SK-N-SH (cell line): ENCODE measurements around the gene RFX4. TPM values are rescaled to one million over a fixed set of nuclear protein-coding genes. Genes with fewer than 3 reads are reported as not detected.

Source experiments
- CTCF ChIA-PET: fragments of 300-600, 350-600 bp; formaldehyde crosslinking; extraction: SDS; loops from one replicate; lab custom pipeline; 2021; lab: Yijun Ruan, JAX
- POLR2A ChIA-PET: fragments of 350-600 bp; sonication (Branson Sonifier 250); formaldehyde crosslinking; extraction: SDS; loops from one replicate; lab custom pipeline; 2020; ENCODE audit warnings: antibody characterized with exemption, inconsistent platforms; lab: Yijun Ruan, JAX
- DNase-seq: peaks from one replicate; pipeline ENCODE4 v3.0.0; 2012
- H2AFZ ChIP-seq: fragments of 200-600 bp; sonication (generic); 2 replicates; pipeline ENCODE4 v1.8.1; 2016; ENCODE audit warnings: antibody characterized with exemption, mild to moderate bottlenecking, low read depth
- H3F3A ChIP-seq: fragments of 200-600 bp; sonication (generic); replicated peaks from 2 replicates; pipeline ENCODE3; 2016; ENCODE audit warnings: antibody characterized with exemption, mild to moderate bottlenecking; ENCODE audit not compliant: insufficient read depth
- H3K27ac ChIP-seq, 2 experiments: fragments of 200-500 bp in 1 of 2; fragments of 200-600 bp in 1 of 2; sonication (Bioruptor generic) in 1 of 2; sonication (generic), shearing (Covaris generic) in 1 of 2; 2 replicates each; pipeline versions ENCODE4 v1.5.1 to v1.6.1; 2014 to 2016; ENCODE audit warnings: low read depth in 2 of 2, inconsistent platforms in 1 of 2, low read length in 1 of 2, mild to moderate bottlenecking in 1 of 2, mixed read lengths in 1 of 2
- H3K27me3 ChIP-seq: fragments of 200-600 bp; sonication (generic), shearing (Covaris generic); 2 replicates; pipeline ENCODE4 v1.6.1; 2016; ENCODE audit warnings: mixed run types; ENCODE audit not compliant: insufficient read depth
- H3K36me3 ChIP-seq, 2 experiments: fragments of 200-500 bp in 1 of 2; fragments of 200-600 bp in 1 of 2; sonication (Bioruptor generic) in 1 of 2; sonication (generic) in 1 of 2; replicated peaks in 1 of 2; 2 replicates each; pipeline versions ENCODE3 to v1.5.1; 2014 to 2016; ENCODE audit warnings: low read length in 1 of 2, mild to moderate bottlenecking in 1 of 2; ENCODE audit not compliant: insufficient read depth in 2 of 2, control insufficient read depth in 1 of 2
- H3K4me1 ChIP-seq, 2 experiments: fragments of 200-500 bp in 1 of 2; fragments of 200-600 bp in 1 of 2; sonication (Bioruptor generic) in 1 of 2; sonication (generic), shearing (Covaris generic) in 1 of 2; 2 replicates each; pipeline versions ENCODE4 v1.5.1 to v1.6.1; 2014 to 2016; ENCODE audit warnings: low read depth in 1 of 2, low read length in 1 of 2, mixed run types in 1 of 2; ENCODE audit not compliant: insufficient read depth in 2 of 2, control insufficient read depth in 1 of 2
- H3K4me2 ChIP-seq: fragments of 200-600 bp; sonication (generic), shearing (Covaris generic); 2 replicates; pipeline ENCODE4 v1.6.1; 2017; ENCODE audit warnings: mixed run types
- H3K4me3 ChIP-seq, 2 experiments: fragments of 200-500 bp in 1 of 2; fragments of 200-600 bp in 1 of 2; sonication (Bioruptor generic) in 1 of 2; sonication (generic), shearing (Covaris generic) in 1 of 2; 2 replicates each; pipeline versions ENCODE4 v1.5.1 to v1.8.1; 2014 to 2016; ENCODE audit warnings: low read depth in 2 of 2, inconsistent platforms in 1 of 2, low read length in 1 of 2, mild to moderate bottlenecking in 1 of 2, mixed read lengths in 1 of 2, moderate library complexity in 1 of 2
- H3K79me2 ChIP-seq: fragments of 200-600 bp; sonication (generic); 2 replicates; pipeline ENCODE4 v1.8.1; 2017; ENCODE audit warnings: mild to moderate bottlenecking; ENCODE audit not compliant: insufficient read depth
- H3K9ac ChIP-seq: fragments of 200-600 bp; sonication (generic); 2 replicates; pipeline ENCODE4 v1.6.1; 2017; ENCODE audit warnings: mixed run types
- H3K9me2 ChIP-seq: fragments of 200-600 bp; sonication (generic); 2 replicates; pipeline ENCODE4 v1.6.1; 2017; ENCODE audit warnings: mixed run types
- H3K9me3 ChIP-seq: fragments of 200-600 bp; sonication (generic); 2 replicates; pipeline ENCODE4 v1.6.1; 2017; ENCODE audit warnings: mixed run types, mild to moderate bottlenecking, moderate library complexity
- H4K20me1 ChIP-seq: fragments of 200-600 bp; sonication (generic); 2 replicates; pipeline ENCODE4 v1.6.1; 2017; ENCODE audit warnings: mild to moderate bottlenecking, mixed run types; ENCODE audit not compliant: insufficient read depth
- CTCF ChIP-seq: fragments of 200-600 bp; sonication (generic); IDR thresholded peaks from 2 replicates; pipeline ENCODE4 v1.6.1; 2017; ENCODE audit warnings: antibody characterized with exemption, mild to moderate bottlenecking, moderate library complexity
- ELF1 ChIP-seq: IDR thresholded peaks from 2 replicates; pipeline ENCODE4 v1.4.0; 2012
- EZH2phosphoT487 ChIP-seq: fragments of 200-600 bp; sonication (generic); IDR thresholded peaks from 2 replicates; pipeline ENCODE4 v1.6.1; 2017; ENCODE audit warnings: low read depth, mixed run types, mild to moderate bottlenecking, antibody characterized with exemption, moderate library complexity, borderline replicate concordance
- IRF3 ChIP-seq: fragments of 150-350 bp; IDR thresholded peaks from 2 replicates; pipeline ENCODE4 v1.6.1; 2016; ENCODE audit warnings: mild to moderate bottlenecking, low read depth, low read length
- MEF2A ChIP-seq: IDR thresholded peaks from 2 replicates; pipeline ENCODE4 v1.4.0; 2012; ENCODE audit warnings: low read depth, borderline replicate concordance
- MXI1 ChIP-seq: IDR thresholded peaks from 2 replicates; pipeline ENCODE4 v1.6.1; 2012; ENCODE audit warnings: mild to moderate bottlenecking, low read depth, low read length, improper control_type of control experiment
- PBX3 ChIP-seq: IDR thresholded peaks from 2 replicates; pipeline ENCODE4; 2012
- RAD21 ChIP-seq: IDR thresholded peaks from 2 replicates; pipeline ENCODE4 v1.6.1; 2012; ENCODE audit warnings: mild to moderate bottlenecking, low read length
- RCOR1 ChIP-seq: fragments of 150-350 bp; IDR thresholded peaks from 2 replicates; pipeline ENCODE4 v1.6.1; 2017; ENCODE audit warnings: antibody characterized with exemption, low read length
- REST ChIP-seq: IDR thresholded peaks from 2 replicates; pipeline ENCODE4 v1.6.1; 2012; ENCODE audit warnings: mild to moderate bottlenecking, low read depth, low read length, moderate library complexity
- RXRA ChIP-seq: IDR thresholded peaks from 2 replicates; pipeline ENCODE4 v1.4.0; 2012; ENCODE audit warnings: low read depth, mild to moderate bottlenecking, borderline replicate concordance
- SIN3A ChIP-seq: IDR thresholded peaks from 2 replicates; pipeline ENCODE4 v1.6.1; 2012; ENCODE audit warnings: low read depth, mild to moderate bottlenecking, low read length, moderate library complexity, borderline replicate concordance
- SMC3 ChIP-seq: IDR thresholded peaks from 2 replicates; pipeline ENCODE4 v1.6.1; 2012; ENCODE audit warnings: low read depth, low read length, improper control_type of control experiment
- TCF12 ChIP-seq: IDR thresholded peaks from 2 replicates; pipeline ENCODE4 v1.4.0; 2012
- TEAD4 ChIP-seq: IDR thresholded peaks from 2 replicates; pipeline ENCODE4 v1.4.0; 2012; ENCODE audit warnings: mild to moderate bottlenecking, borderline replicate concordance; ENCODE audit not compliant: insufficient read depth
- USF1 ChIP-seq: IDR thresholded peaks from 2 replicates; pipeline ENCODE4 v1.4.0; 2012; ENCODE audit warnings: low read depth, borderline replicate concordance
- USF2 ChIP-seq: fragments of 150-350 bp; IDR thresholded peaks from 2 replicates; pipeline ENCODE4 v1.6.1; 2017; ENCODE audit warnings: antibody characterized with exemption, low read length, low read depth, borderline replicate concordance
- YY1 ChIP-seq: IDR thresholded peaks from 2 replicates; pipeline ENCODE4 v1.4.0; 2012; ENCODE audit warnings: low read depth, mild to moderate bottlenecking
- WGBS: methylation state at CpG from one replicate; pipeline ENCODE4 v1.1.6; 2017; ENCODE audit warnings: low lambda C conversion rate; 5-methylcytosine and 5-hydroxymethylcytosine counted together
- polyA plus RNA-seq, 3 experiments: library from polyadenylated mRNA; depleted of rRNA; stranded (reverse); fragments of >200 nt; gene quantifications; 2 replicates each; pipeline ENCODE4 v1.2.3, GENCODE V29; 2012

Gene RFX4
- polyA plus RNA-seq, 1 of the 3 experiments (the other 2 are of a cell fraction), result not detected

GRCh38 chr12:106584104-106585064 is 1.6 kb downstream of the RFX4 start (continued):
- TF ChIP-seq USF2, result no peak
- no peak for TF ChIP-seq PBX3
- TF ChIP-seq, all 33 proteins: peak for 0

- no peak overlapping the region for H3K9ac ChIP-seq
- H3K4me1 ChIP-seq, result no peaks in the 10 kb centered on the region; a peak in 1 of 4 replicates
- peaks cover 89% of the 10 kb centered on the region for H3K27me3 ChIP-seq
- H3K9me2 ChIP-seq, result no peaks in the 10 kb centered on the region
- no peak overlapping the region for H3K27ac ChIP-seq
- no peak overlapping the region for H3K4me2 ChIP-seq
- no peak overlapping the region for H2AFZ ChIP-seq
- H3K4me3 ChIP-seq, result no peak overlapping the region
- H3F3A ChIP-seq, result no peaks in the 10 kb centered on the region
- ChIA-PET CTCF (no interaction called here), POLR2A (no interaction called here)
- no peaks in the 10 kb centered on the region for H3K79me2 ChIP-seq
- DNase-seq, result no peak
- no peaks in the 10 kb centered on the region for H4K20me1 ChIP-seq
- no peaks in the 10 kb centered on the region for H3K9me3 ChIP-seq
- no peaks in the 10 kb centered on the region for H3K36me3 ChIP-seq
- 11% methylated on average over 16 of the region's 17 CpGs for WGBS
- TF ChIP-seq TCF12 (no peak), REST (no peak), SIN3A (no peak), ELF1 (no peak), RAD21 (no peak), PBX3 (no peak), TEAD4 (no peak), RCOR1 (no peak), IRF3 (no peak), CTCF (no peak), YY1 (no peak), RXRA (no peak), SMC3 (no peak), USF1 (no peak), MEF2A (no peak), EZH2phosphoT487 (no peak), MXI1 (no peak)
Observed at GRCh38 chr12:106585105-106585520, 2.3 kb downstream of the RFX4 start.
